ENCODE results near the gene CACNA1S.

Gene CACNA1S

GRCh38 chr1:201015551-201016091, 96.6 kb downstream of the CACNA1S start:
- no peak for DNase-seq

GRCh38 chr1:201014816-201015200, 97.4 kb downstream of the CACNA1S start:
- DNase-seq = peak in 1 of 58 donors; percentile 40

- DNase-seq = peak in 52 of 58 donors; percentile 34 to 91 (median 72)
Measured at GRCh38 chr1:201013991-201014815, 98.0 kb downstream of the CACNA1S start.

- no peak for DNase-seq
Measured at GRCh38 chr1:201013031-201013485, 99.2 kb downstream of the CACNA1S start.

- no peak for DNase-seq
Measured at GRCh38 chr1:201011616-201012015, 100.6 kb downstream of the CACNA1S start.

GRCh38 chr1:201009962-201010645, 102.1 kb downstream of the CACNA1S start:
- DNase-seq = peak in 46 of 58 donors; percentile 27 to 86 (median 62)

- DNase-seq = no peak
Measured at GRCh38 chr1:201008666-201009360, 103.4 kb downstream of the CACNA1S start.

- no peak for DNase-seq
Measured at GRCh38 chr1:201007481-201007880, 104.7 kb downstream of the CACNA1S start.

GRCh38 chr1:201006450-201006849, 105.8 kb downstream of the CACNA1S start:
- DNase-seq = no peak

GRCh38 chr1:201004732-201005131, 107.5 kb downstream of the CACNA1S start:
- DNase-seq = no peak

GRCh38 chr1:201004154-201004553, 108.1 kb downstream of the CACNA1S start:
- DNase-seq = no peak

- DNase-seq = no peak
Measured at GRCh38 chr1:201002510-201002909, 109.7 kb downstream of the CACNA1S start.

GRCh38 chr1:201001962-201002361, 110.3 kb downstream of the CACNA1S start:
- DNase-seq = no peak

GRCh38 chr1:201000391-201000790, 111.8 kb downstream of the CACNA1S start:
- no peak for DNase-seq

GRCh38 chr1:200999667-201000066, 112.6 kb downstream of the CACNA1S start:
- DNase-seq = peak in 3 of 58 donors; percentile 22 to 53 (median 38)

GRCh38 chr1:200998323-200998722, 113.9 kb downstream of the CACNA1S start:
- DNase-seq = no peak

- DNase-seq = no peak
Measured at GRCh38 chr1:200992382-200993048, 119.7 kb downstream of the CACNA1S start.

- peak in 35 of 58 donors; percentile 19 to 94 (median 62) for DNase-seq
Measured at GRCh38 chr1:200991097-200991614, 121.1 kb downstream of the CACNA1S start.

- no peak for DNase-seq
Measured at GRCh38 chr1:200990114-200990513, 122.1 kb downstream of the CACNA1S start.

Data from anterior cingulate cortex (tissue), 58 donors.